Astrocyte (in vitro differentiated cells and primary cell): ENCODE data around the gene NUAK2. TPM values are rescaled to one million over a fixed set of nuclear protein-coding genes. Genes with fewer than 3 reads are reported as not detected.

ENCODE experiments used
- DNase-seq: peaks from one replicate; pipeline ENCODE4 v3.0.0-alpha.2; 2010; ENCODE audit warnings: low read depth
- FAIRE-seq: peaks from 2 replicates; lab custom pipeline; 2011; peaks lifted over from hg19 to GRCh38; lab: Jason Lieb, UNC
- H2AFZ ChIP-seq: 2 replicates; pipeline ENCODE4 v1.6.0; 2012; ENCODE audit warnings: low read depth, low read length, inconsistent platforms
- H3K27ac ChIP-seq: 2 replicates; pipeline ENCODE4 v1.5.1; 2011; ENCODE audit warnings: low read depth, low read length, inconsistent platforms
- H3K27me3 ChIP-seq: 2 replicates; pipeline ENCODE4 v1.6.0; 2011; ENCODE audit warnings: low read length, inconsistent platforms; ENCODE audit not compliant: insufficient read depth
- H3K36me3 ChIP-seq: 2 replicates; pipeline ENCODE4 v1.5.1; 2011; ENCODE audit warnings: low read length, inconsistent platforms; ENCODE audit not compliant: insufficient read depth
- H3K4me1 ChIP-seq: 2 replicates; pipeline ENCODE4 v1.5.1; 2011; ENCODE audit warnings: low read length, inconsistent platforms; ENCODE audit not compliant: insufficient read depth
- H3K4me2 ChIP-seq: 2 replicates; pipeline ENCODE4 v1.6.0; 2012; ENCODE audit warnings: low read length, inconsistent platforms
- H3K4me3 ChIP-seq: 2 replicates; pipeline ENCODE4 v1.5.1; 2011; ENCODE audit warnings: low read depth, mild to moderate bottlenecking, low read length, inconsistent platforms; ENCODE audit not compliant: insufficient read depth
- H3K79me2 ChIP-seq: 2 replicates; pipeline ENCODE4 v1.6.0; 2012; ENCODE audit warnings: mild to moderate bottlenecking, low read length, inconsistent platforms; ENCODE audit not compliant: insufficient read depth
- H3K9ac ChIP-seq: 2 replicates; pipeline ENCODE4 v1.6.0; 2012; ENCODE audit warnings: mild to moderate bottlenecking, low read length, inconsistent platforms
- H3K9me3 ChIP-seq: 2 replicates; pipeline ENCODE4 v1.5.1; 2012; ENCODE audit warnings: low read depth, mild to moderate bottlenecking, low read length, inconsistent platforms; ENCODE audit not compliant: insufficient read depth
- H4K20me1 ChIP-seq: 2 replicates; pipeline ENCODE4 v1.6.0; 2012; ENCODE audit warnings: low read length, inconsistent platforms; ENCODE audit not compliant: insufficient read depth
- H3K27ac Mint-ChIP-seq: one replicate; pipeline ENCODE4 v1.8.0; 2021; ENCODE audit warnings: mild to moderate bottlenecking, mixed read lengths; ENCODE audit not compliant: unreplicated experiment
- H3K27me3 Mint-ChIP-seq: one replicate; pipeline ENCODE4 v1.8.0; 2021; ENCODE audit warnings: low read depth, mixed read lengths; ENCODE audit not compliant: unreplicated experiment
- H3K36me3 Mint-ChIP-seq: one replicate; pipeline ENCODE4 v1.8.0; 2021; ENCODE audit warnings: low read depth, mixed read lengths; ENCODE audit not compliant: unreplicated experiment
- H3K4me1 Mint-ChIP-seq: one replicate; pipeline ENCODE4 v1.8.0; 2021; ENCODE audit warnings: low read depth, mixed read lengths; ENCODE audit not compliant: unreplicated experiment
- H3K4me3 Mint-ChIP-seq: one replicate; pipeline ENCODE4 v1.8.0; 2021; ENCODE audit warnings: mild to moderate bottlenecking, moderate library complexity, mixed read lengths; ENCODE audit not compliant: unreplicated experiment
- H3K9me3 Mint-ChIP-seq: one replicate; pipeline ENCODE4 v1.8.0; 2021; ENCODE audit warnings: mild to moderate bottlenecking, mixed read lengths; ENCODE audit not compliant: unreplicated experiment
- CTCF ChIP-seq: IDR thresholded peaks from 2 replicates; pipeline ENCODE4 v1.5.1; 2011; ENCODE audit warnings: low read depth, mild to moderate bottlenecking, inconsistent platforms, low read length, moderate library complexity; ENCODE audit not compliant: insufficient read depth
- EZH2 ChIP-seq: IDR thresholded peaks from 2 replicates; pipeline ENCODE4 v1.6.1; 2012; ENCODE audit warnings: mild to moderate bottlenecking, low read length, inconsistent platforms; ENCODE audit not compliant: insufficient read depth
- total RNA-seq: library from RNA; stranded (reverse); gene quantifications from 2 replicates; pipeline ENCODE4 v1.2.1, GENCODE V29; 2021

Gene NUAK2
- total RNA-seq, 1 donor from 2014 or later, result 49.4 TPM

- no peak for DNase-seq
- H3K9ac ChIP-seq, result peak overlapping the region; percentile 25
- no peak overlapping the region for H3K27ac ChIP-seq
- peaks cover 52% of the 10 kb centered on the region for H3K4me1 ChIP-seq
- H2AFZ ChIP-seq, result no peak overlapping the region
- H3K9me3 ChIP-seq, result no peaks in the 10 kb centered on the region
- H3K4me3 ChIP-seq, result peak overlapping the region; percentile 19
- no peaks in the 10 kb centered on the region for H3K36me3 ChIP-seq
- TF ChIP-seq CTCF (no peak), EZH2 (no peak)
- H4K20me1 ChIP-seq, result peaks cover 68% of the 10 kb centered on the region
- H3K79me2 ChIP-seq, result peaks cover 82% of the 10 kb centered on the region
- peaks cover 22% of the 10 kb centered on the region for H3K36me3 Mint-ChIP-seq
- peak overlapping the region; percentile 99 for H3K4me2 ChIP-seq
- H3K9me3 Mint-ChIP-seq, result peaks cover 7% of the 10 kb centered on the region
- H3K27me3 Mint-ChIP-seq, result no peaks in the 10 kb centered on the region
- no peak for FAIRE-seq
- H3K27me3 ChIP-seq, result no peaks in the 10 kb centered on the region
- H3K4me3 Mint-ChIP-seq, result peak overlapping the region; percentile 99
- peak overlapping the region; percentile 48 for H3K27ac Mint-ChIP-seq
- H3K4me1 Mint-ChIP-seq, result peaks cover 52% of the 10 kb centered on the region
Measured at GRCh38 chr1:205318231-205318991, 3.1 kb downstream of the NUAK2 start.

GRCh38 chr1:205317311-205317917, 4.1 kb downstream of the NUAK2 start:
- Histone ChIP-seq H2AFZ (no peak overlapping the region), H3K27me3 (no peaks in the 10 kb centered on the region), H3K79me2 (peaks cover 92% of the 10 kb centered on the region), H4K20me1 (peaks cover 69% of the 10 kb centered on the region), H3K27ac (no peak overlapping the region), H3K36me3 (no peaks in the 10 kb centered on the region), H3K4me2 (peak overlapping the region; percentile 99), H3K9ac (peak overlapping the region; percentile 25), H3K4me3 (peak overlapping the region; percentile 19), H3K4me1 (peaks cover 56% of the 10 kb centered on the region), H3K9me3 (no peaks in the 10 kb centered on the region)
- peak; percentile 43 for DNase-seq
- Mint-ChIP-seq H3K4me1 (peaks cover 62% of the 10 kb centered on the region), H3K36me3 (peaks cover 22% of the 10 kb centered on the region), H3K9me3 (peaks cover 7% of the 10 kb centered on the region), H3K4me3 (peak overlapping the region; percentile 99), H3K27me3 (no peaks in the 10 kb centered on the region), H3K27ac (peak overlapping the region; percentile 27)
- TF ChIP-seq CTCF (no peak), EZH2 (no peak)
- no peak for FAIRE-seq
